Hair follicular keratinocyte (primary cell): ENCODE data around the gene DNAJC22. TPM values are rescaled to one million over a fixed set of nuclear protein-coding genes. Genes with fewer than 3 reads are reported as not detected.

Experiments
- total RNA-seq: library from RNA; depleted of rRNA; stranded (reverse); fragments of >200 nt; gene quantifications from 2 replicates; pipeline ENCODE4 v1.2.3, GENCODE V29; 2015

DNAJC22 gene
- 0.11 TPM in 1 of 2 replicates, not detected in the other for total RNA-seq

DNA sequence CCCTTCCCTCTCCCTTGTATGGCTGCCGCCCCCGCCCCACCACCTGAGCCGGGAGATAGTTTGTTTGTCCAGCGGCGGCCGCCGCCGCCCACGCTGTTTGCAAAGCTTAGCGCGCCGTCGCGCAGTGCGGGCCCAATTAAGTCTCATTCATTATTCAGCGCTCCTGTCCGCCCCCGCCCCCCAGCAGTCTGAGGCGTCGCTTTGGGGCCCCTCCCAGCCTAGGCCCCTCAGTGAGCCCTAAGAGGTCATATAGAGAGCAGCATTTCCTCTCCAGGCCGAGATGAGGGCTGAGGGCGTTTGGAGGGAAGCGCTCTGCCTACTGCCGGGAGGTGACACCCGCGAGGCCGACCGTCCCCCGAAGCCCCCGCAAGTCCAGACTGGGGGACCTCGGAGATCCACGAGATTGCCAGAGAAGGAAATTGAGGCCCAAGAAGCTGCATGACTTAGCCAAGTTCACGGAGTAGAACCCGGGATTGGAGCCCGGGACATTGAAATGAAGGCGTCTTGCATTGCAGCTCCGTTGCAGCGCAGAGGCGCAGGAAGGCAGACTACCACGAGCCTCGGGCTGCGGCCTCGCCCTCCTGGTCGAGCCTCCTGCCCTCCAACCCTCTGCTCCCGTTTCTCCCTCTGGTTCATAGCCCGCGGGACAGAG, at the start of gene DNAJC22:
Gene DNAJC22 (plus strand): TSS at position 230 of the 652 bp plus-strand sequence. CDS start 1,985 bp downstream, outside the sequence.

DNA sequence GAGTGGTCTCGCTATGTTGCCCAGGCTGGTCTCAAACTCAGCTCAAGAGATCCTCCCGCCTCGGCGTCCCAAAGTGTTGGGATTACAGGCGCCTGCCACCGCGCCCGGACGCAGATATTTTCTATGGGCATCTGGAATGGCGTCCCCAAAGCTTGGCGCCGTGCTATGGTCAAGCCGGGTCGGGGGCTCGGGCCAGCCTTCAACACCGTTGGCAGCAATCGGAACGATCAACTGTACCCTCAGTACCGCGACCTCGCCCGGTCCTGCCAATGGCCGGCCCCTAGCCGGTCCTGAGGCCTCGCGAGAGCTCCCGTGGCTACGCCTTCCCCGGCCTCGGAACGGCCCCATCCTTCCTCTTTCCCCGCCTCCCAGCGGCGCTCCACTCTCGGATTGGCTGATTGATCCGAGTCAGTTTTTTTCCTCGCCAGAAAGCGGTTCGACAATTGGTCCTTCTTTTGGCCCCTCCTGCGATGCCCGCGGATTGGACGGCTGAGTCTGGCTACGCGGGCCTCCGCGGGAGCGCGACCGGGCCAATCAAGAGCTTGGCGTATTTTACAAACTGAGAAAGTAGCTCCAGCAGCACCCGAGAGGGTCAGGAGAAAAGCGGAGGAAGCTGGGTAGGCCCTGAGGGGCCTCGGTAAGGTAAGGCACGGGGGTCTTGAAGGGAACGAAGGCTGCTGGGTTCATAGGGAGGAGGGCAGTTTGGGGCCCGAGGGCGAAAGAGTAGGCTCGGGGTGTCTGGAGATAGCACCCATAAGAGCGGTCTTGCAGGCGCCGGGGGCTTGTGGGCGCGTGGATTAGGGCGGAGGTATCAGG, 23.8 kb upstream of the DNAJC22 start, which contains the start of gene TROAP:
Gene TROAP (plus strand): TSS at position 548 of the 816 bp plus-strand sequence. CDS start 354 bp downstream, outside the sequence.

DNA sequence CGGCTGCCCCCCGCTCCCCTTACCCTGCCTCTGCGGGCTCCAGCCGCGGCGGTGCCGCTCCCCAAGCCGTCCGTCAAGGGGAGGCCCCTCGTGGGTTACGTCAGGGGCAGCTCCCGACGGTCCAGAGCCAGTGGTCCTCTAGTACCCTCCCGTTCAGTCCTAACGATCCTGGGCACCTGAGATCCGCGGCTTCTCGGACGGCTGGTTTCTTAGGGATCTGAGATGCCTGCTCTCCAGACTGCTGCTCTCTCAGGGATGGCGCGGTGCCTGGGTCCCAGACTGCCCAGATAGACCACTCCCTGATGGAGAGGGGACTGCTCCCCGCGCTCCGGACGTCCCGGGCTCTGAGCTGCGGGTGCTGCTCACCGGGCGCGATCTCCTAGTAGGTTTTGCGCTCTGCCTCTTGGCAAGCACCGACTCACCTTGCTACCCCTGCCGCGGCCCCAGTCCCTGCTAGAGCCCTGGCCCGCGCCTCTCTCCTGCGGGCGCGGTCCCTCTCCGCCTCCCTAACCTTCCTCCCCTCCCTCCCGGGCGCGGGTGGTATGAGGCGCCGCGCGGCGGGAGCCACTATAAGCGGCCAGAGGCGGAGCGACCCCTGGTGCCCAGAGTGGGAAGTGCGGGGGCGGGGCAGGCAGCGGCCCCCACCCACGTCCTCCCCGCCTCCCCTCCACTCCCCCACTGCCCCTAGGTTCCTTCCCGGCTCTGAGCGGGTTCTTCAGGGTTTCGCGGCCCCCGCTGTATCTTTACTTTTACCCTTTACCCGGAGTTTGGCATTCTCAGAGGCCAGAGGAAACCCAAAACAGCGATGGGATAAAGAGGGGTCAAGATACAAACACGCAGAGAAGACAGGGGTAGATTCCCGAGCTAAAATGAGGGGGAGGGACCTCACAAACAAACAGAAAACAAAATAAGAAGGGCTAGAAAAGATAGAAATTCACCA, 9.8 kb upstream of the DNAJC22 start, which contains the start of gene C1QL4:
Gene C1QL4 (minus strand): TSS at position 544 of the 940 bp plus-strand sequence. CDS start 711 bp downstream, outside the sequence.

DNA sequence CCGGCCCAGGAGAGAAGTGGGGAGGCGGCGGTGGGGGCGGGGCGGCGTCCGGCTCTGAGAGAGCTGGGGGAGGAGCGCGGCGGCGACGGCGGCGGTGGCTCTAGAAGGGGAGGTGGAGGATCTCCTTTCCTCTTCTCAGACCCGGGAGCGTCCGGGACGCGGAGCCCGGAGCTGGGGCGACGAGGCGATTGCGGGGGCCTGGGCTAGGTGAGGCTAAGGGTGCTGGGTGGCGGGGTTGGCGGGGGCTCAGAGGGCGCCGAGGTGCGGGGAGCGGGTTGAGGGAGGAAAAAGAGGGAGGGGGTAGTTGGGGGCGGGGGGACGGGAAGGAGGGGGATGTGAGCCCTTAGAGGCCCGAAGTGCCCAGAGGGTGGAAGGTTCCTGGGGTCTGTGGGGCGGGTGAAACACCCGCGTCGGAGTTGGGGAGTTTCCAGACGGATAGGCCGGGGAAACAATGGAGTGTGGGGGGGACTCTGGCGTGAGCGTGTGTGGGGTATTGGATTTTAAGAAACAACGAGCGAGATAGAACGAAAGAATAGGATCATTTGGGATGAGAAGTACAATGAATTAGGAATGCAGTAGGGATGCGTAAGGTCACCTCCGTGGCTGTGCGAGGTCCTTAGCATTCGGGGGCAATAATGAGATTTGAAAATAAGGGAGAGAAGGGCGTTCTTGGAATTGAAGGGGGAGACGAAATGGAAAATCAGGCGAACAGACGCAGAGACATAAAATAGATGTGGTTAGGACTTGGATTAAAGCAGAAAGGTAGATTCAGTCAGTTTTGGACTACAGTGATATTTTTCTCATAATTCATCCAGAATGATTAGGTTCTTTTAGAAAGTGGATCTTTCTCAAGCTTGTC, 20.9 kb downstream of the DNAJC22 start, which contains the start of gene SPATS2:
Gene SPATS2 (plus strand): TSS at position 82 of the 859 bp plus-strand sequence. CDS start 93,551 bp downstream, outside the sequence.

Other genes starting within 250 kb of the DNAJC22 start
- 10.8 and 25.9 TPM in 2 replicates for gene LMBR1L, start 236.0 kb upstream of the DNAJC22 start, total RNA-seq
- 1,252 and 3,423 TPM in 2 replicates for gene TUBA1B, start 215.5 kb upstream of the DNAJC22 start, total RNA-seq
- gene TUBA1A, start 157.8 kb upstream of the DNAJC22 start, total RNA-seq: 80.7 and 95.5 TPM in 2 replicates
- gene TUBA1C, start 81.8 kb upstream of the DNAJC22 start, total RNA-seq: 721 and 1,538 TPM in 2 replicates
- 0.16 TPM in 1 of 2 replicates, not detected in the other for gene PRPH, start 51.7 kb upstream of the DNAJC22 start, total RNA-seq
- 6.7 and 23.1 TPM in 2 replicates for gene TROAP, start 23.6 kb upstream of the DNAJC22 start, total RNA-seq
- 0.38 TPM in 1 of 2 replicates, not detected in the other for gene C1QL4, start 9.7 kb upstream of the DNAJC22 start, total RNA-seq
- 24.4 and 31.1 TPM in 2 replicates for gene SPATS2, start 20.6 kb downstream of the DNAJC22 start, total RNA-seq
- 0.39 TPM in 1 of 2 replicates, not detected in the other for gene KCNH3, start 192.1 kb downstream of the DNAJC22 start, total RNA-seq
- 69.7 and 76.0 TPM in 2 replicates for gene MCRS1, start 221.3 kb downstream of the DNAJC22 start, total RNA-seq